Keratinocyte (primary cell): ENCODE results near the gene KLHL5. TPM values are rescaled to one million over a fixed set of nuclear protein-coding genes. Genes with fewer than 3 reads are reported as not detected.

Experiments
- DNase-seq: peaks from one replicate; pipeline ENCODE4 v3.0.0-alpha.2; 2011; ENCODE audit warnings: low read depth, missing footprints, low spot score
- FAIRE-seq: peaks from 2 replicates; lab custom pipeline; 2011; peaks lifted over from hg19 to GRCh38; lab: Jason Lieb, UNC
- H2AFZ ChIP-seq: 2 replicates; pipeline ENCODE4 v1.6.0; 2012; ENCODE audit warnings: low read length, control low read depth, inconsistent platforms; ENCODE audit not compliant: control insufficient read depth
- H3K27ac ChIP-seq: 2 replicates; pipeline ENCODE4 v1.5.1; 2011; ENCODE audit warnings: low read length; ENCODE audit not compliant: control insufficient read depth, insufficient read depth
- H3K27me3 ChIP-seq: 3 replicates; pipeline ENCODE4 v1.6.0; 2011; ENCODE audit warnings: low read length; ENCODE audit not compliant: control insufficient read depth, insufficient read depth; ENCODE audit errors: extremely low read depth
- H3K36me3 ChIP-seq, 2 experiments: 2 replicates in 1 of 2; 3 replicates in 1 of 2; pipeline ENCODE4 v1.5.1; 2011; ENCODE audit warnings: low read length in 2 of 2, mild to moderate bottlenecking in 1 of 2; ENCODE audit not compliant: control insufficient read depth in 2 of 2, insufficient read depth in 2 of 2; ENCODE audit errors: extremely low read depth in 1 of 2
- H3K4me1 ChIP-seq: 3 replicates; pipeline ENCODE4 v1.5.1; 2011; ENCODE audit warnings: low read length; ENCODE audit not compliant: control insufficient read depth, insufficient read depth; ENCODE audit errors: extremely low read depth
- H3K4me2 ChIP-seq: 3 replicates; pipeline ENCODE4 v1.6.0; 2011; ENCODE audit warnings: low read depth, low read length; ENCODE audit not compliant: control insufficient read depth, insufficient read depth; ENCODE audit errors: extremely low read depth
- H3K4me3 ChIP-seq, 3 experiments: fragments of 200-600 bp in 1 of 3; sonication (generic) in 1 of 3; 2 replicates in 2 of 3; 3 replicates in 1 of 3; pipeline ENCODE4 v1.5.1; 2011 to 2016; ENCODE audit warnings: low read length in 3 of 3, mild to moderate bottlenecking in 3 of 3, control low read depth in 2 of 3, inconsistent platforms in 1 of 3, low read depth in 1 of 3, mixed read lengths in 1 of 3, mixed run types in 1 of 3, moderate library complexity in 1 of 3; ENCODE audit not compliant: control insufficient read depth in 2 of 3, insufficient read depth in 2 of 3; ENCODE audit errors: extremely low read depth in 1 of 3
- H3K79me2 ChIP-seq: 2 replicates; pipeline ENCODE4 v1.6.0; 2012; ENCODE audit warnings: low read length; ENCODE audit not compliant: control insufficient read depth, insufficient read depth
- H3K9ac ChIP-seq: 3 replicates; pipeline ENCODE4 v1.6.0; 2011; ENCODE audit warnings: low read length; ENCODE audit not compliant: control insufficient read depth, insufficient read depth; ENCODE audit errors: extremely low read depth
- H3K9me1 ChIP-seq: 3 replicates; pipeline ENCODE4 v1.6.0; 2011; ENCODE audit warnings: low read length; ENCODE audit not compliant: control insufficient read depth, insufficient read depth; ENCODE audit errors: extremely low read depth
- H3K9me3 ChIP-seq: 2 replicates; pipeline ENCODE4 v1.5.1; 2012; ENCODE audit warnings: low read depth, low read length; ENCODE audit not compliant: control insufficient read depth
- H4K20me1 ChIP-seq: 3 replicates; pipeline ENCODE4 v1.6.0; 2011; ENCODE audit warnings: low read length; ENCODE audit not compliant: control insufficient read depth, insufficient read depth; ENCODE audit errors: extremely low read depth
- EZH2 ChIP-seq: IDR thresholded peaks from one replicate; pipeline ENCODE4 v1.6.1; 2012; ENCODE audit warnings: inconsistent platforms, mild to moderate bottlenecking, low read length, moderate library complexity
- dilution Hi-C: fragments of 300-500 bp; cut with MboI; formaldehyde crosslinking; loops from one replicate; pipeline ENCODE4 v1.7.0; 2020; ENCODE audit warnings: low sequenced_read_pairs; ENCODE audit not compliant: extremely low pct_ligation_motif_present
- polyA plus RNA-seq, 5 experiments: library from polyadenylated mRNA; depleted of rRNA in 3 of 5; stranded (reverse) in 3 of 5; stranded (forward) in 1 of 5; unstranded in 1 of 5; fragments of >200 nt; gene quantifications; 1 replicate in 1 of 5; 2 replicates in 3 of 5; 3 replicates in 1 of 5; pipeline versions ENCODE4 v1.2.1 to v1.2.3, GENCODE V29; 2011 to 2012; ENCODE audit warnings: missing spikeins in 2 of 5, low read depth in 1 of 5, low replicate concordance in 1 of 5
- TF ChIP-seq, protein P1 (sequence below), 3 experiments: IDR thresholded peaks in 1 of 3; conservative IDR thresholded peaks in 1 of 3; optimal IDR thresholded peaks in 1 of 3; 2 replicates in 2 of 3; 3 replicates in 1 of 3; pipeline versions ENCODE3 to v1.5.1; 2011; ENCODE audit warnings: low read length in 3 of 3, mild to moderate bottlenecking in 3 of 3, moderate library complexity in 2 of 3, control low read depth in 1 of 3, inconsistent platforms in 1 of 3; ENCODE audit not compliant: insufficient read depth in 2 of 3; ENCODE audit errors: extremely low read depth in 1 of 3

KLHL5 gene
- polyA plus RNA-seq, 1 donor (not counting 4 experiments of a cell fraction or from before 2014, with no cell fraction given): 25.4 TPM

- Histone ChIP-seq H4K20me1 (no peaks in the 10 kb centered on the region), H3K4me1 (peaks cover 4% of the 10 kb centered on the region), H3K9ac (no peak overlapping the region), H3K27ac (no peak overlapping the region), H2AFZ (no peak overlapping the region), H3K9me3 (no peaks in the 10 kb centered on the region), H3K9me1 (no peaks in the 10 kb centered on the region), H3K36me3 (no peaks in the 10 kb centered on the region), H3K4me2 (no peak overlapping the region), H3K79me2 (peaks cover 47% of the 10 kb centered on the region), H3K4me3 (no peak overlapping the region), H3K27me3 (no peaks in the 10 kb centered on the region)
- TF ChIP-seq EZH2: no peak
- TF ChIP-seq, protein P1, sequence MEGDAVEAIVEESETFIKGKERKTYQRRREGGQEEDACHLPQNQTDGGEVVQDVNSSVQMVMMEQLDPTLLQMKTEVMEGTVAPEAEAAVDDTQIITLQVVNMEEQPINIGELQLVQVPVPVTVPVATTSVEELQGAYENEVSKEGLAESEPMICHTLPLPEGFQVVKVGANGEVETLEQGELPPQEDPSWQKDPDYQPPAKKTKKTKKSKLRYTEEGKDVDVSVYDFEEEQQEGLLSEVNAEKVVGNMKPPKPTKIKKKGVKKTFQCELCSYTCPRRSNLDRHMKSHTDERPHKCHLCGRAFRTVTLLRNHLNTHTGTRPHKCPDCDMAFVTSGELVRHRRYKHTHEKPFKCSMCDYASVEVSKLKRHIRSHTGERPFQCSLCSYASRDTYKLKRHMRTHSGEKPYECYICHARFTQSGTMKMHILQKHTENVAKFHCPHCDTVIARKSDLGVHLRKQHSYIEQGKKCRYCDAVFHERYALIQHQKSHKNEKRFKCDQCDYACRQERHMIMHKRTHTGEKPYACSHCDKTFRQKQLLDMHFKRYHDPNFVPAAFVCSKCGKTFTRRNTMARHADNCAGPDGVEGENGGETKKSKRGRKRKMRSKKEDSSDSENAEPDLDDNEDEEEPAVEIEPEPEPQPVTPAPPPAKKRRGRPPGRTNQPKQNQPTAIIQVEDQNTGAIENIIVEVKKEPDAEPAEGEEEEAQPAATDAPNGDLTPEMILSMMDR (optimal IDR thresholded peaks at IDR 0.05 in 1 of 3, IDR thresholded peaks at IDR 0.05 in 1 of 3, conservative IDR thresholded peaks at IDR 0.05 in 1 of 3; ENCODE audit: extremely low read depth in 1 of 3, insufficient read depth in 2 of 3, low read length in 3 of 3): no peak
- DNase-seq: no peak
- no peak for FAIRE-seq
- dilution Hi-C loops: no loop called here
Measured at GRCh38 chr4:39050590-39050989, 11.4 kb upstream of the KLHL5 start.

DNA sequence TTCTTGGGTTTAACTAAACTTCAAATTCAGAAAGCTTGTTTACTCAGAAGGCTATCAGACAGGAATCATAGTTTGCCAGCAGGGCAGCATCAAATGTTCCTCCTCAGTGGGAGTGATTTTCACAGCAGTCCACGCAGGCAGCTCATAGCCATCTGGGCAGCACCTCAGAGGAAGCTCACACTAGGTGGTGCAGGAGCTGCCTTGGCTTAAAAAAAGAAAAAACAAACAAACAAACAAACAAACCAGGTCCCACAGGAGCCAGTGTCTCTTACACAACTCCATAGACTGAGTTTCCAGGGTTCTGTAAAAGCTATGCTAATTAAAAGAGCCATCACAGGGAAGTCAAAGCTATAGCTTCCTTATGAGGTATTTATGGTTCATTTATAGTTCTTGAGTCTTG lies 10.5 kb upstream of the KLHL5 start:
- Histone ChIP-seq H3K27ac (no peak overlapping the region), H3K4me3 (no peak overlapping the region), H3K4me1 (peaks cover 2% of the 10 kb centered on the region), H3K9me1 (no peaks in the 10 kb centered on the region), H3K9ac (no peak overlapping the region), H3K27me3 (no peaks in the 10 kb centered on the region), H4K20me1 (no peaks in the 10 kb centered on the region), H3K9me3 (no peaks in the 10 kb centered on the region), H2AFZ (no peak overlapping the region), H3K36me3 (no peaks in the 10 kb centered on the region), H3K4me2 (no peak overlapping the region), H3K79me2 (peaks cover 53% of the 10 kb centered on the region)
- no peak for DNase-seq
- dilution Hi-C loops: no loop called here
- TF ChIP-seq, protein P1 (optimal IDR thresholded peaks at IDR 0.05 in 1 of 3, IDR thresholded peaks at IDR 0.05 in 1 of 3, conservative IDR thresholded peaks at IDR 0.05 in 1 of 3; ENCODE audit: extremely low read depth in 1 of 3, insufficient read depth in 2 of 3, low read length in 3 of 3): no peak
- no peak for TF ChIP-seq EZH2
- no peak for FAIRE-seq
